H9 (cell line): Measurements from ENCODE around the gene C1QTNF6. TPM values are rescaled to one million over a fixed set of nuclear protein-coding genes. Genes with fewer than 3 reads are reported as not detected.
"Not testable (repeated sequence)": the region's sequence is repeated elsewhere in the genome, so short reads cannot be mapped to it uniquely, and the experiment has no call there.

Experiments used
- DNase-seq: peaks from one replicate; pipeline ENCODE4 v3.0.0-alpha.2; 2017
- H2AFZ ChIP-seq: one replicate; pipeline ENCODE4 v1.6.1; 2013; ENCODE audit warnings: mild to moderate bottlenecking, low read length, control low read depth, moderate library complexity
- H2AK5ac ChIP-seq: 2 replicates; pipeline ENCODE4 v1.6.1; 2013; ENCODE audit warnings: low read length, control low read depth, mixed read lengths; ENCODE audit not compliant: insufficient read length
- H2BK120ac ChIP-seq: one replicate; pipeline ENCODE4 v1.6.1; 2013; ENCODE audit warnings: low read depth, mild to moderate bottlenecking, low read length, control low read depth, inconsistent platforms; ENCODE audit not compliant: poor library complexity, severe bottlenecking
- H2BK12ac ChIP-seq: 2 replicates; pipeline ENCODE4 v1.6.1; 2013; ENCODE audit warnings: low read length, control low read depth, mixed read lengths, low read depth; ENCODE audit not compliant: insufficient read length
- H2BK15ac ChIP-seq: 2 replicates; pipeline ENCODE4 v1.6.1; 2013; ENCODE audit warnings: low read depth, low read length, control low read depth
- H2BK20ac ChIP-seq: one replicate; pipeline ENCODE4 v1.6.1; 2013; ENCODE audit warnings: low read depth, mild to moderate bottlenecking, low read length, control low read depth, inconsistent platforms; ENCODE audit not compliant: poor library complexity, severe bottlenecking
- H2BK5ac ChIP-seq: 2 replicates; pipeline ENCODE4 v1.6.1; 2013; ENCODE audit warnings: low read length, control low read depth, mixed read lengths; ENCODE audit not compliant: insufficient read length
- H3K14ac ChIP-seq: 2 replicates; pipeline ENCODE4 v1.6.1; 2013; ENCODE audit warnings: low read length, control low read depth; ENCODE audit not compliant: insufficient read depth
- H3K18ac ChIP-seq: 2 replicates; pipeline ENCODE4 v1.6.1; 2013; ENCODE audit warnings: low read depth, mild to moderate bottlenecking, mixed read lengths, low read length, control low read depth; ENCODE audit not compliant: insufficient read length
- H3K23ac ChIP-seq: 2 replicates; pipeline ENCODE4 v1.6.1; 2013; ENCODE audit warnings: low read length, control low read depth, mixed read lengths, low read depth; ENCODE audit not compliant: insufficient read length
- H3K23me2 ChIP-seq: 2 replicates; pipeline ENCODE4 v1.6.1; 2013; ENCODE audit warnings: low read depth, mild to moderate bottlenecking, mixed read lengths, low read length, control low read depth; ENCODE audit not compliant: insufficient read length, poor library complexity, severe bottlenecking
- H3K27ac ChIP-seq: 2 replicates; pipeline ENCODE4 v1.5.1; 2013; ENCODE audit warnings: low read length, control low read depth, mixed read lengths, low read depth; ENCODE audit not compliant: insufficient read length
- H3K27me3 ChIP-seq: 2 replicates; pipeline ENCODE4 v1.6.1; 2013; ENCODE audit warnings: low read length, control low read depth, inconsistent platforms; ENCODE audit not compliant: insufficient read depth
- H3K4ac ChIP-seq: 2 replicates; pipeline ENCODE4 v1.6.1; 2013; ENCODE audit warnings: low read depth, mild to moderate bottlenecking, control low read depth, inconsistent platforms, low read length, moderate library complexity
- H3K4me1 ChIP-seq: 2 replicates; pipeline ENCODE4 v1.6.1; 2013; ENCODE audit warnings: low read length, control low read depth, inconsistent platforms; ENCODE audit not compliant: insufficient read depth
- H3K4me2 ChIP-seq: 2 replicates; pipeline ENCODE4 v1.6.1; 2013; ENCODE audit warnings: low read length, control low read depth, mixed read lengths; ENCODE audit not compliant: insufficient read length, insufficient read depth
- H3K56ac ChIP-seq: 2 replicates; pipeline ENCODE4 v1.6.1; 2013; ENCODE audit warnings: low read depth, mild to moderate bottlenecking, mixed read lengths, low read length, control low read depth; ENCODE audit not compliant: insufficient read length
- H3K79me1 ChIP-seq: 2 replicates; pipeline ENCODE4 v1.6.1; 2013; ENCODE audit warnings: low read depth, mild to moderate bottlenecking, moderate library complexity, low read length, control low read depth, inconsistent platforms; ENCODE audit not compliant: insufficient read depth, poor library complexity, severe bottlenecking
- H3K79me2 ChIP-seq: 2 replicates; pipeline ENCODE4 v1.6.1; 2013; ENCODE audit warnings: low read length, control low read depth, inconsistent platforms; ENCODE audit not compliant: insufficient read depth
- H3K9ac ChIP-seq: 2 replicates; pipeline ENCODE4 v1.6.1; 2013; ENCODE audit warnings: low read length, control low read depth, mixed read lengths; ENCODE audit not compliant: insufficient read length; ENCODE audit errors: extremely low read depth
- H3K9me3 ChIP-seq: one replicate; pipeline ENCODE4 v1.6.1; 2013; ENCODE audit warnings: low read depth, low read length, inconsistent platforms; ENCODE audit not compliant: control insufficient read depth
- H3T11ph ChIP-seq: one replicate; pipeline ENCODE4 v1.6.1; 2013; ENCODE audit warnings: mild to moderate bottlenecking, low read length, control low read depth, inconsistent platforms
- H4K20me1 ChIP-seq: one replicate; pipeline ENCODE4 v1.6.1; 2013; ENCODE audit not compliant: control insufficient read depth, insufficient read length, insufficient read depth
- H4K5ac ChIP-seq: 2 replicates; pipeline ENCODE4 v1.6.1; 2013; ENCODE audit warnings: low read depth, mild to moderate bottlenecking, mixed read lengths, low read length, control low read depth; ENCODE audit not compliant: insufficient read length
- H4K8ac ChIP-seq: replicated peaks from 2 replicates; pipeline ENCODE4 v1.6.1; 2013; ENCODE audit warnings: low read length, control low read depth, mixed read lengths, low read depth; ENCODE audit not compliant: insufficient read length
- H4K91ac ChIP-seq: 2 replicates; pipeline ENCODE4 v1.6.1; 2013; ENCODE audit warnings: low read depth, mild to moderate bottlenecking, moderate library complexity, mixed read lengths, low read length, control low read depth; ENCODE audit not compliant: insufficient read length
- H3K27ac Mint-ChIP-seq, 3 experiments: 2 replicates in 2 of 3; 3 replicates in 1 of 3; pipeline ENCODE4 v1.8.0; 2020 to 2021; ENCODE audit warnings: mixed read lengths in 3 of 3, mild to moderate bottlenecking in 1 of 3, moderate library complexity in 1 of 3
- H3K27me3 Mint-ChIP-seq: 2 replicates; pipeline ENCODE4 v1.8.0; 2021; ENCODE audit warnings: low read depth, mild to moderate bottlenecking, moderate library complexity, mixed read lengths
- H3K36me3 Mint-ChIP-seq, 3 experiments: 2 replicates in 2 of 3; 3 replicates in 1 of 3; pipeline ENCODE4 v1.8.0; 2020 to 2021; ENCODE audit warnings: low read depth in 3 of 3, mixed read lengths in 3 of 3; ENCODE audit not compliant: insufficient read depth in 1 of 3
- H3K4me1 Mint-ChIP-seq, 2 experiments: 2 replicates each; pipeline ENCODE4 v1.8.0; 2020; ENCODE audit warnings: mixed read lengths in 2 of 2
- H3K4me3 Mint-ChIP-seq, 2 experiments: 2 replicates in 1 of 2; 3 replicates in 1 of 2; pipeline ENCODE4 v1.8.0; 2020 to 2021; ENCODE audit warnings: mild to moderate bottlenecking in 2 of 2, mixed read lengths in 2 of 2, moderate library complexity in 1 of 2
- H3K9me3 Mint-ChIP-seq, 2 experiments: 2 replicates in 1 of 2; 3 replicates in 1 of 2; pipeline ENCODE4 v1.8.0; 2020; ENCODE audit warnings: mild to moderate bottlenecking in 2 of 2, mixed read lengths in 2 of 2, moderate library complexity in 1 of 2
- CTCF ChIP-seq: fragments of 200-600 bp; sonication (generic); conservative IDR thresholded peaks from 3 replicates; pipeline ENCODE4 v1.8.0; 2021; ENCODE audit warnings: antibody characterized with exemption, mild to moderate bottlenecking
- WGBS: extraction: QIAGEN DNeasy Blood & Tissue Kit; methylation state at CpG from one replicate; pipeline ENCODE4 v1.1.7; 2013; ENCODE audit warnings: missing lambda C conversion rate, low lambda C conversion rate, mixed read lengths; ENCODE audit not compliant: insufficient read length; ENCODE audit errors: extremely low coverage; 5-methylcytosine and 5-hydroxymethylcytosine counted together
- total RNA-seq: library from RNA; stranded (reverse); gene quantifications from 2 replicates; pipeline ENCODE4 v1.2.1, GENCODE V29; 2021

Gene C1QTNF6
- total RNA-seq, 1 experiment from 2014 or later: 5.0 TPM

GRCh38 chr22:37170689-37171405 lies 17.2 kb downstream of the C1QTNF6 start:
- H3K56ac ChIP-seq, H3K79me1 ChIP-seq, H2BK120ac ChIP-seq, H3K14ac ChIP-seq, H2BK12ac ChIP-seq, H3K23ac ChIP-seq, H3K4me3 Mint-ChIP-seq, H3K18ac ChIP-seq, H2BK5ac ChIP-seq, H3K36me3 Mint-ChIP-seq, DNase-seq, H3T11ph ChIP-seq, H2AK5ac ChIP-seq, H4K20me1 ChIP-seq, H4K5ac ChIP-seq, H3K9me3 ChIP-seq, H3K4ac ChIP-seq, H3K23me2 ChIP-seq, H2BK20ac ChIP-seq, H2AFZ ChIP-seq, H3K9ac ChIP-seq, H3K79me2 ChIP-seq, H3K27me3 ChIP-seq, H3K27ac ChIP-seq, H4K8ac ChIP-seq, H4K91ac ChIP-seq, H3K9me3 Mint-ChIP-seq, H3K4me2 ChIP-seq, H3K4me1 ChIP-seq, H2BK15ac ChIP-seq: not testable (repeated sequence)
- no CpG with 5 or more reads among the region's 16 CpGs for WGBS
- H3K27ac Mint-ChIP-seq: peak overlapping the region in 1 of 3 experiments; percentile 69; a peak in 2 of 7 replicates
- 0 out of 3 replicates have a peak, but pooled peaks have one; percentile 4 for TF ChIP-seq CTCF
- peaks cover 30 to 42% of the 10 kb centered on the region in 2 experiments for H3K4me1 Mint-ChIP-seq
- peaks cover 52% of the 10 kb centered on the region for H3K27me3 Mint-ChIP-seq
